Gastroesophageal sphincter (tissue), 3 donors: ENCODE data around the gene NACA.

Experiments used
- POLR2A ChIP-seq, 2 donors: fragments of 450-650 bp; IDR thresholded peaks; one replicate each; pipeline ENCODE4 v1.6.1; 2017; ENCODE audit warnings: antibody characterized with exemption in 2 of 2, mild to moderate bottlenecking in 2 of 2, moderate library complexity in 1 of 2
- TF ChIP-seq, protein P1 (sequence below), 4 experiments: fragments of 200-600 bp in 2 of 4; fragments of 450-650 bp in 2 of 4; sonication (generic) in 1 of 4; IDR thresholded peaks; one replicate each; pipeline ENCODE4 v1.5.1; 2017 to 2019; ENCODE audit warnings: antibody characterized with exemption in 4 of 4, mild to moderate bottlenecking in 2 of 4, moderate library complexity in 2 of 4

DNA sequence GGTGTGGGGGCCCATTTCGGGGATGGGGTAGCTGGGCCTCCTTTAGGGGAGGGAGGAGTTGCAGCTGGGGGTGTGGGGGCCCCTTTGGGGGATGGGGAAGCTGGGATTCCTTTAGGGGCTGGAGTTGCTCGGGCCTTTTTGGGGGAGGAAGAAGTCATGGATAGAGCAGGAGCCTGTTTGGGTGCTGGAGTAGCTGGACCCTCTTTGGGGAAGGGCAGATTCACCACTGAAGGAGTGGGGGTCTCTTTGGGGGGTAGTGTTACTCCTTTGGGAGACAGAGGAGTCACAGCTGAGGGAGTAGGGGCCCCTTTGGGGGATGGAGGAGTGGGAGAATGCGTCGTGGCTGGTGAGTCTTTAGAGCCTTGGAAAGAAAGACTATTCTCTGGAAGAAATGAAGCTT lies 6.5 kb downstream of the NACA start:
- TF ChIP-seq POLR2A (IDR thresholded peaks at IDR 0.05): no peak
- TF ChIP-seq, protein P1, sequence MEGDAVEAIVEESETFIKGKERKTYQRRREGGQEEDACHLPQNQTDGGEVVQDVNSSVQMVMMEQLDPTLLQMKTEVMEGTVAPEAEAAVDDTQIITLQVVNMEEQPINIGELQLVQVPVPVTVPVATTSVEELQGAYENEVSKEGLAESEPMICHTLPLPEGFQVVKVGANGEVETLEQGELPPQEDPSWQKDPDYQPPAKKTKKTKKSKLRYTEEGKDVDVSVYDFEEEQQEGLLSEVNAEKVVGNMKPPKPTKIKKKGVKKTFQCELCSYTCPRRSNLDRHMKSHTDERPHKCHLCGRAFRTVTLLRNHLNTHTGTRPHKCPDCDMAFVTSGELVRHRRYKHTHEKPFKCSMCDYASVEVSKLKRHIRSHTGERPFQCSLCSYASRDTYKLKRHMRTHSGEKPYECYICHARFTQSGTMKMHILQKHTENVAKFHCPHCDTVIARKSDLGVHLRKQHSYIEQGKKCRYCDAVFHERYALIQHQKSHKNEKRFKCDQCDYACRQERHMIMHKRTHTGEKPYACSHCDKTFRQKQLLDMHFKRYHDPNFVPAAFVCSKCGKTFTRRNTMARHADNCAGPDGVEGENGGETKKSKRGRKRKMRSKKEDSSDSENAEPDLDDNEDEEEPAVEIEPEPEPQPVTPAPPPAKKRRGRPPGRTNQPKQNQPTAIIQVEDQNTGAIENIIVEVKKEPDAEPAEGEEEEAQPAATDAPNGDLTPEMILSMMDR (IDR thresholded peaks at IDR 0.05): no peak
